HL-60/S4 treated with phorbol 12-myristate 13-acetate at 8.2 ng/mL for 4 days and 3 days (cell line): ENCODE measurements around the gene ZDHHC11.
"Not testable (repeated sequence)": the region's sequence is repeated elsewhere in the genome, so short reads cannot be mapped to it uniquely, and the experiment has no call there.

Source experiments
- in situ Hi-C: fragments of 300-500 bp; cut with MboI; formaldehyde crosslinking; loops from 2 replicates; pipeline ENCODE4 v1.15.0; 2022; ENCODE audit warnings: low sequenced_read_pairs

ZDHHC11 gene

GRCh38 chr5:860506-861150 is 9.8 kb upstream of the ZDHHC11 start:
- in situ Hi-C loops, result no loop called here

- in situ Hi-C loops, result no loop called here
Measured at GRCh38 chr5:859798-860296, 9.1 kb upstream of the ZDHHC11 start.

GRCh38 chr5:859391-859790 is 8.6 kb upstream of the ZDHHC11 start:
- in situ Hi-C loops, result no loop called here

- in situ Hi-C loops, result no loop called here
Measured at GRCh38 chr5:858726-859125, 7.9 kb upstream of the ZDHHC11 start.

GRCh38 chr5:856531-857425 is 6.0 kb upstream of the ZDHHC11 start:
- in situ Hi-C loops, result no loop called here

GRCh38 chr5:855771-856530 is 5.2 kb upstream of the ZDHHC11 start:
- in situ Hi-C loops, result no loop called here

GRCh38 chr5:854966-855743 is 4.4 kb upstream of the ZDHHC11 start:
- in situ Hi-C loops, result no loop called here

- in situ Hi-C loops, result no loop called here
Measured at GRCh38 chr5:854217-854616, 3.4 kb upstream of the ZDHHC11 start.

GRCh38 chr5:853416-854090 is 2.8 kb upstream of the ZDHHC11 start:
- in situ Hi-C loops, result not testable (repeated sequence)

GRCh38 chr5:852431-853401 is 1.9 kb upstream of the ZDHHC11 start:
- in situ Hi-C loops, result no loop called here

GRCh38 chr5:852018-852417 is 1.2 kb upstream of the ZDHHC11 start:
- in situ Hi-C loops, result no loop called here

GRCh38 chr5:851553-851952 is 767 bp upstream of the ZDHHC11 start:
- in situ Hi-C loops, result no loop called here

GRCh38 chr5:851076-851475 is 290 bp upstream of the ZDHHC11 start:
- in situ Hi-C loops, result no loop called here

GRCh38 chr5:849651-850301 is 1.0 kb downstream of the ZDHHC11 start:
- in situ Hi-C loops, result no loop called here

- in situ Hi-C loops, result no loop called here
Measured at GRCh38 chr5:848671-849111, 2.1 kb downstream of the ZDHHC11 start.

- in situ Hi-C loops, result not testable (repeated sequence)
Measured at GRCh38 chr5:847736-848135, 3.0 kb downstream of the ZDHHC11 start.

- in situ Hi-C loops, result not testable (repeated sequence)
Measured at GRCh38 chr5:847212-847611, 3.6 kb downstream of the ZDHHC11 start.

GRCh38 chr5:846602-847091 is 4.1 kb downstream of the ZDHHC11 start:
- in situ Hi-C loops, result not testable (repeated sequence)
